Measurements from ENCODE around the gene IGF2R. TPM values are rescaled to one million over a fixed set of nuclear protein-coding genes. Genes with fewer than 3 reads are reported as not detected.
A peak's percentile ranks its signal among the peaks of the same experiment; 100 is the strongest.

IGF2R gene
- total RNA-seq, 1 donor from 2014 or later, result 105 TPM

DNA sequence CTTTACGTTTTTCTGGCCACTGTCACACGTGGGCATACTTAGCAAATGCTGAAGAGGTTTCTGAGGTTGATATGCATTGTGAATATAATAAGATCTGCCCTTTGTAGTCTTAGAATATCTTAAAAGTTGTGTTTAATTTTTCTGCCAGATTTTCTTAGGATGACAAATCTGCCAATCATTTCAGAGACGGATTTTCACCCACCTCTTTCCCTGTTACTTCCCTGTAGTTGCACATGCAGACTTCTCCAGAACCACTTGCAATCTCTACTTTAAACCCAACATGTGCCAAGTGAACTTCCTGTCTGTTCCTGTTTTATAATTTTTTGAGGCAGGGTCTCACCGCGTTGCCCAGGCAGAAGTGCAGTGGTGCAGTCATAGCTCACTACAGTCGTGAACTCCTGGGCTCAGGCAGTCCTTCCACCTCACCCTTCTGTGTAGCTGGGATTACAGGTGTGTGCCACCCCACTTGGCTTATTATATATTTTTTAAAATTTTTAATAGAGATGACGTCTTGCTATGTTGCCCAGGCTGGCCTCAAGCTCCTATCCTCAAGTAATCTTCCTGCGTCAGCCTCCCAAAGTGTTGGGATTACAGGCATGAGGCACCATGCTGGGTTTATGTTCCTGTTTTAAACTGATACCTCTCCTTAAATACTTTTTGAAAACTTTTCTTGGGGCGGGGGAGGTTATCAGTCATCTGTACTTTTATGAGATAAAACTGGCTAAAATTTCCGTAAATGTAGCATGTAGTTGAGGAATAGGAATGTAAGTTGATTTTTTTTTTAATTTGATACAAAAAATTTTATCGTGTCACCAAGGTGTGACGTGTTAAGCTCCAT, 2.7 kb downstream of the IGF2R start:
- H3K27ac Mint-ChIP-seq (ENCODE audit: unreplicated experiment), result no peak overlapping the region
- peaks cover 18% of the 10 kb centered on the region for H3K4me1 Mint-ChIP-seq (ENCODE audit: low read depth, unreplicated experiment)

DNA sequence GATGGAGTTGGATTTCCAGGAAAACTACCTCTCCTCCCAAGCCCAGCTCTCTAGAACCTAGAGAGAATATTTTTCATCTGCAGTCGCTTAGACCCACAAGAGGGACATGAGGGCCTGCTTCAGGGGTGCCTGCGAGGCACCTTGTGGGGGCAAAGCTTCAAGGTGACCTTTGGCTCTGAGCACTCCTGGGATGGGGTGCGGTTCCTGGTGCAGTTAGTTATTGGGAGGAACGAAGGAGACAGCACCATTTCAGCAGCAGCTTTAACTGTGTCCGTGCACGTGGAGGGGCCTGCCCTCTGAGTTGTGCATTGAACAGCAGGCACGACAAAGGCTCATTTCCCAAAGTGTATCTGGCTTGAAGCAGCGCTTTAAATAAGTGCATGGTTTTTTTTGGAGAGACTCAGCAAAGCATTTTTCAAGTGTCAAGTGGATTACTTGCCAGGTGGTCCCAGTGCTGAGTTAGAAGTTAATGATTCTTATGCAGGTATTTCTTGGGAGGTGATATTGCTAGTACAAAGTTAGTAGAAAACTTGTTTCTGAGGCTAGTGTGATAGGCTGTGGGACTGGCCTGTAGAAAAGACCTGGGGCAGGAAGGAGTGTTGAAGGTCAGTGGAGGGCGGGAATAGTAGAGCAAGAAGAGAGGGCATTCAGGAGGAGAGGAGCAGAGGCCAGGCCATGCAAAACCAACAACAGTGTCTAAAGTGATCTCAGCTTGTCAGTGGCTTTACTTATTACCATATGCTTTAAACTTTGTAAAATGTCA, 3.8 kb downstream of the IGF2R start:
- peaks cover 24% of the 10 kb centered on the region for H3K4me1 Mint-ChIP-seq (ENCODE audit: low read depth, unreplicated experiment)

More for the DNA sequence above, 2.7 kb downstream of the IGF2R start:
- Mint-ChIP-seq H3K4me3 (ENCODE audit: unreplicated experiment) (peak overlapping the region; percentile 48), H3K27me3 (ENCODE audit: unreplicated experiment) (peaks cover 4% of the 10 kb centered on the region), H3K36me3 (ENCODE audit: unreplicated experiment) (no peaks in the 10 kb centered on the region), H3K9me3 (ENCODE audit: unreplicated experiment) (peaks cover 3% of the 10 kb centered on the region)
- no peak for DNase-seq
- TF ChIP-seq, protein P1, sequence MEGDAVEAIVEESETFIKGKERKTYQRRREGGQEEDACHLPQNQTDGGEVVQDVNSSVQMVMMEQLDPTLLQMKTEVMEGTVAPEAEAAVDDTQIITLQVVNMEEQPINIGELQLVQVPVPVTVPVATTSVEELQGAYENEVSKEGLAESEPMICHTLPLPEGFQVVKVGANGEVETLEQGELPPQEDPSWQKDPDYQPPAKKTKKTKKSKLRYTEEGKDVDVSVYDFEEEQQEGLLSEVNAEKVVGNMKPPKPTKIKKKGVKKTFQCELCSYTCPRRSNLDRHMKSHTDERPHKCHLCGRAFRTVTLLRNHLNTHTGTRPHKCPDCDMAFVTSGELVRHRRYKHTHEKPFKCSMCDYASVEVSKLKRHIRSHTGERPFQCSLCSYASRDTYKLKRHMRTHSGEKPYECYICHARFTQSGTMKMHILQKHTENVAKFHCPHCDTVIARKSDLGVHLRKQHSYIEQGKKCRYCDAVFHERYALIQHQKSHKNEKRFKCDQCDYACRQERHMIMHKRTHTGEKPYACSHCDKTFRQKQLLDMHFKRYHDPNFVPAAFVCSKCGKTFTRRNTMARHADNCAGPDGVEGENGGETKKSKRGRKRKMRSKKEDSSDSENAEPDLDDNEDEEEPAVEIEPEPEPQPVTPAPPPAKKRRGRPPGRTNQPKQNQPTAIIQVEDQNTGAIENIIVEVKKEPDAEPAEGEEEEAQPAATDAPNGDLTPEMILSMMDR (IDR thresholded peaks at IDR 0.05; ENCODE audit: partially characterized antibody, unreplicated experiment), result no peak

DNA sequence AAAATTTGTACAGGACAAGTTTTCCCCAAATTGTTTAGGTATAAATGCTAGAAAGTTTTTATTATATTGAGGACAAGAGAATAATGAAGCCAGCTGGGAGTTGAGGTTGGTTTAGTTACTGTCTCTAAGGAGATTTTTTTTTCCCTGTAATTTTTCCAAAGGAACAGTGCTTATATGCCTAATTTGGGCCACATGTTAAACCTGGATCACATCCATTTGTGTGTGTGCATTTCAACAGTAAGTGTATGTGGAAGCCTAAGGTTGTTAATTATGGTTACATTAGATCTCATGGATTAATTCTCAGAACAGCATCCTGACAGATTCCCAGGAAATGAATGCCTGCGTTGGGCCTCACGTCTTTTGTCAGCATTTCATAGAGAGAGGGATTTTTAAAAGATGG, 4.5 kb downstream of the IGF2R start:
- TF ChIP-seq, protein P1 (IDR thresholded peaks at IDR 0.05; ENCODE audit: partially characterized antibody, unreplicated experiment), result no peak
- H3K4me3 Mint-ChIP-seq (ENCODE audit: unreplicated experiment), result no peak overlapping the region
- no peak for DNase-seq
- H3K36me3 Mint-ChIP-seq (ENCODE audit: unreplicated experiment), result no peaks in the 10 kb centered on the region
- peaks cover 1% of the 10 kb centered on the region for H3K27me3 Mint-ChIP-seq (ENCODE audit: unreplicated experiment)
- peaks cover 2% of the 10 kb centered on the region for H3K9me3 Mint-ChIP-seq (ENCODE audit: unreplicated experiment)
- peaks cover 28% of the 10 kb centered on the region for H3K4me1 Mint-ChIP-seq (ENCODE audit: low read depth, unreplicated experiment)
- no peak overlapping the region for H3K27ac Mint-ChIP-seq (ENCODE audit: unreplicated experiment)

More for the DNA sequence above, 3.8 kb downstream of the IGF2R start:
- H3K36me3 Mint-ChIP-seq (ENCODE audit: unreplicated experiment), result no peaks in the 10 kb centered on the region
- H3K4me3 Mint-ChIP-seq (ENCODE audit: unreplicated experiment), result peak overlapping the region; percentile 23
- H3K27ac Mint-ChIP-seq (ENCODE audit: unreplicated experiment), result peak overlapping the region; percentile 56
- DNase-seq, result no peak
- TF ChIP-seq, protein P1 (IDR thresholded peaks at IDR 0.05; ENCODE audit: partially characterized antibody, unreplicated experiment), result no peak
- H3K9me3 Mint-ChIP-seq (ENCODE audit: unreplicated experiment), result peaks cover 3% of the 10 kb centered on the region
- peaks cover 4% of the 10 kb centered on the region for H3K27me3 Mint-ChIP-seq (ENCODE audit: unreplicated experiment)

DNA sequence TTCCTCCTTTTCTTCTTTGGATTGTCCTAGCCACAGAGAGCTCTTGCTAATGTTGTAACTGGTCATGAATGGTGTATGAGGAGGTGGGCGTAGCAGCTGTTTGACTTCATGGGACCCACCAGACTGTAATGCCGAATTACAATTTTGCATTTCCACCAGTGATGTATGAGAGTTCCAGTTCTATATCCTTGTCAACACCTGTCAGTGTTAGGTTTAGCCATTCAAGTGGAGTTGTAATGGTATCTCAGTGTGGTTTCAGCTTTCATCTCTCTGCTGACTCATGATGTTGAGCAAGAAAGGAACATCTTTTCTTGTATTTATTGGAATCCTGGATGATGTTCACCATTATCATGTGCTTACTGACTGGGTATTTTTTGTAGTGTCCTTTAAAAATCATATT, 5.1 kb downstream of the IGF2R start:
- H3K27me3 Mint-ChIP-seq (ENCODE audit: unreplicated experiment), result peaks cover 2% of the 10 kb centered on the region
- no peak overlapping the region for H3K27ac Mint-ChIP-seq (ENCODE audit: unreplicated experiment)
- no peaks in the 10 kb centered on the region for H3K9me3 Mint-ChIP-seq (ENCODE audit: unreplicated experiment)
- H3K4me3 Mint-ChIP-seq (ENCODE audit: unreplicated experiment), result no peak overlapping the region
- H3K36me3 Mint-ChIP-seq (ENCODE audit: unreplicated experiment), result no peaks in the 10 kb centered on the region
- no peak for DNase-seq
- TF ChIP-seq, protein P1 (IDR thresholded peaks at IDR 0.05; ENCODE audit: partially characterized antibody, unreplicated experiment), result no peak
- H3K4me1 Mint-ChIP-seq (ENCODE audit: low read depth, unreplicated experiment), result peaks cover 33% of the 10 kb centered on the region
